SK-N-SH treated with all-trans-retinoic acid at 6 μM for 48 hours (cell line): ENCODE results near the gene MCTP2.

Source experiments
- ARNTL ChIP-seq: fragments of 450-650 bp; formaldehyde crosslinking; IDR thresholded peaks from 2 replicates; pipeline ENCODE4 v1.5.0; 2020; ENCODE audit warnings: low read depth, mild to moderate bottlenecking, moderate library complexity, borderline replicate concordance
- POU6F1 ChIP-seq: fragments of 250-450 bp; sonication (Bioruptor Pico); IDR thresholded peaks from 2 replicates; pipeline ENCODE4 v1.8.0; 2021; ENCODE audit warnings: low read depth, mild to moderate bottlenecking, moderate library complexity, borderline replicate concordance
- PPARA ChIP-seq: fragments of 250-450 bp; sonication (Bioruptor Pico); IDR thresholded peaks from 2 replicates; pipeline ENCODE4 v1.5.0; 2020; ENCODE audit warnings: mild to moderate bottlenecking, borderline replicate concordance
- SNAI2 ChIP-seq: fragments of 250-450 bp; sonication (Bioruptor Pico); IDR thresholded peaks from 2 replicates; pipeline ENCODE4 v1.5.0; 2020; ENCODE audit warnings: mild to moderate bottlenecking, moderate library complexity
- TCF4 ChIP-seq: fragments of 250-450 bp; sonication (Bioruptor Pico); IDR thresholded peaks from 2 replicates; pipeline ENCODE4 v1.8.0; 2021; ENCODE audit warnings: mild to moderate bottlenecking, moderate library complexity, borderline replicate concordance
- TOX ChIP-seq: fragments of 250-450 bp; sonication (Bioruptor Pico); IDR thresholded peaks from 2 replicates; pipeline ENCODE4 v1.8.0; 2021; ENCODE audit warnings: mild to moderate bottlenecking, moderate library complexity, borderline replicate concordance
- ZNF8 ChIP-seq: fragments of 450-650 bp; formaldehyde crosslinking; IDR thresholded peaks from 2 replicates; pipeline ENCODE4 v1.5.0; 2020; ENCODE audit warnings: mild to moderate bottlenecking, moderate library complexity

- TF ChIP-seq POU6F1 (no peak), PPARA (CRISPR knock-in tag) (no peak), ZNF8 (no peak), SNAI2 (CRISPR knock-in tag) (no peak), TCF4 (CRISPR knock-in tag) (no peak), ARNTL (CRISPR knock-in tag) (no peak), TOX (CRISPR knock-in tag) (no peak)
Observed at GRCh38 chr15:94274745-94275144, 43.4 kb downstream of the MCTP2 start.
